H1 (cell line): ENCODE data around the gene GAK.

Experiments used
- BRCA1 ChIP-seq: IDR thresholded peaks from 2 replicates; pipeline ENCODE4 v1.6.1; 2012; ENCODE audit warnings: low read depth, low read length, improper control_type of control experiment
- EZH2 ChIP-seq: fragments of 200-600 bp; sonication (generic); IDR thresholded peaks from 2 replicates; pipeline ENCODE4 v1.7.1; 2012; ENCODE audit warnings: low read depth, mild to moderate bottlenecking, moderate library complexity, low read length, inconsistent platforms; ENCODE audit not compliant: severe bottlenecking

DNA sequence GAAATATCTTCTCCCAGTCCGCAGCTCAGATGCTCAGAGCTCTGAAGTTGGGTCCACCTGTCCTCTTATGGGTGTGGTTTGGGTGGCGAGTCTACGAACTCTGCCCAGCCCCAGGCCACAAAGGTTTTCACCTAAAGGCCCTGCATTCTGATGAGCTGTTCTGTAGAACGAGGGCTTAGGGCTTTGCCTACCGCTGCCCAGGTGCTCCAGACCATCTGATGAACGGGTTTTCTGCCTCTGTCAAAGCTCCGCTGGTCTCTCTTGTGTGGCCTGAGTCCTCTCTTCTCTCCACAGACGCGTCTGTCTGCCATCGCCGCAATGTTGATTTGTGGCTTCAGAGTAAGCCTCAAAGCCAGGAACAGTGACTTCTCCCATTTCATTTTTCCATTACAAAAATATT lies 77.8 kb downstream of the GAK start:
- TF ChIP-seq BRCA1 (no peak), EZH2 (no peak)
